ENCODE data around the gene ADO. TPM values are rescaled to one million over a fixed set of nuclear protein-coding genes. Genes with fewer than 3 reads are reported as not detected.

The ADO gene
- total and polyA plus RNA-seq, 2 donors (not counting 1 experiment from before 2014, with no cell fraction given) = 13.2 to 20.6 TPM

DNA sequence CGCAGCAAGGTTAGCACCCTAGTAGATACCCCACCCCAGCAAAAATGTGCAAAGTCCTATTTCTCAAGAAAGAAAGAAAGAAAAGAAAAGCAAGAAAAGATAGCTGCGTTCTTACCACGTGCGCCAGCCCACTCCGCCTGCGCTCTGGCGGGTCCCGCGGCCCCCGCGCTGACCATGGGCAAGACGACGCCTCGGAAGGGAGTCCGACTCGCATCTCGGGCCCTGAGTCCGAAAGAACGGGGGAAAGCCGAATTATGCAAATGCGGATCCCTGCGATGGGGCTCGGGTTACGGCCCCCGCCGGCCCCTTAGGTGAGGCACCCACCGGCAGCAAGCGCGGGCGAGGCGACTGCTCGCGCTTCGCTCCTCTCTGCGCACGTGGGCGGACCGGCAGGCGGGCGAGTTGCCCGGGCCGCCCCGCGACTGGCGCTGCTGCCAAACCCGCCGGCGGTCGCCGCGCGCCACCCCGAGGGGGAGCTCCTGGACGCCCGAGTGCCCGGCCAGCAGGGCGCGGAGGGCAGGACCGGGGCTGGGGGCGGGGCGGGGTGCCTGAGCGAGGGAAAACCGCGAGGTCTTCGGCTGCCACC is 14.0 kb downstream of the ADO start:
- H3K27me3 ChIP-seq (ENCODE audit: control insufficient read depth, insufficient read depth, low read length) = peaks cover 35% of the 10 kb centered on the region

DNA sequence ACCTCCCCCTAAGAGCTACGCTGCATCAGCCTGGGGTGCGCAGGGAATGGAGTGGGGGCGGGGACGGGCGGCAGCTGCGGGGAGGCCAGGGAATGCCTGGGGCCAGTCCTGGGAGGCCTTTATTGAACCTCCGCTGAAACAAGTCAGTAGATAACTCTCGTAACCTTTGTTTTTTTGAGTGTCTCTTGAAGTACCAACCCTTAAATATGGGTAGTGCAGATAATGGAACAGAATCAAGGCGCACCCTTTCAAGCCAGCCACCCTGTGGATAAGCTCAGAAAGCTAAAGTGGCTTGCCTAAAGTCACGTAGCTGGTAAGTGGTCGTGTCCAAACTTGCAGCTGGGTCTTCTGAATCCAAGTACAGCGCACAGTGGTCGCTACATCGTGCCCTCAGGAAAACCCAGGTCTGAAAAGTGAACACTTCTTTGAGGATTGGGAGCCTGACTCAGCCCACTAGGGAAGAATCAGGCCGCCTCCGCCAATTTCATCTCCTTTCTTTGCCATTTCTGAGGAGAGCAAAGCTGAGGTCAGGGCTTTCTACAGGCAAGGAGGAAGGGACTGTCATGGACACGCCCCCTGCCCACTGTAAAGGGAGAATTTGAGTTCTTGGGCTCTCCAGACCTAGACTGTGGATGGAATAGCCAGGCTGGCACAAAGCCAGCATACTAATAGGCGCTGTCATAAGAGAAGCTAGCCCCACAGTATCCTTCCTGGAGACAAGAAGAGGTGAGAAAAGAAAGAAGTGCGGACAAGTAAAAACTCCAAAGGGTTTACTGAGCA is 14.8 kb downstream of the ADO start:
- Histone ChIP-seq H3K79me2 (ENCODE audit: control insufficient read depth, insufficient read depth, low read length) (no peaks in the 10 kb centered on the region), H3K9me3 (ENCODE audit: control insufficient read depth, insufficient read depth, low read depth, low read length) (no peaks in the 10 kb centered on the region), H3K27ac (ENCODE audit: insufficient read depth, low read length) (no peak overlapping the region), H3K4me2 (ENCODE audit: extremely low read depth, insufficient read depth, low read length) (no peak overlapping the region), H3K27me3 (ENCODE audit: control insufficient read depth, insufficient read depth, low read length) (peaks cover 29% of the 10 kb centered on the region), H3K36me3 (ENCODE audit: control insufficient read depth, insufficient read depth, low read length) (no peaks in the 10 kb centered on the region), H3K9ac (ENCODE audit: insufficient read depth, low read length) (no peak overlapping the region), H2AFZ (ENCODE audit: low read length) (no peak overlapping the region), H3K4me3 (replicated peaks in 1 of 4; ENCODE audit: control extremely low read depth in 1 of 4, insufficient read depth in 1 of 4, low read depth in 3 of 4, low read length in 4 of 4) (no peak overlapping the region), H4K20me1 (ENCODE audit: control insufficient read depth, extremely low read depth, insufficient read depth, low read length) (no peaks in the 10 kb centered on the region), H3K4me1 (ENCODE audit: control insufficient read depth, extremely low read depth, insufficient read depth, low read length) (peaks cover 12% of the 10 kb centered on the region)
- peak in 1 of 2 donors; percentile 45 for DNase-seq (ENCODE audit: low read depth in 2 of 2)
- TF ChIP-seq, protein P1, sequence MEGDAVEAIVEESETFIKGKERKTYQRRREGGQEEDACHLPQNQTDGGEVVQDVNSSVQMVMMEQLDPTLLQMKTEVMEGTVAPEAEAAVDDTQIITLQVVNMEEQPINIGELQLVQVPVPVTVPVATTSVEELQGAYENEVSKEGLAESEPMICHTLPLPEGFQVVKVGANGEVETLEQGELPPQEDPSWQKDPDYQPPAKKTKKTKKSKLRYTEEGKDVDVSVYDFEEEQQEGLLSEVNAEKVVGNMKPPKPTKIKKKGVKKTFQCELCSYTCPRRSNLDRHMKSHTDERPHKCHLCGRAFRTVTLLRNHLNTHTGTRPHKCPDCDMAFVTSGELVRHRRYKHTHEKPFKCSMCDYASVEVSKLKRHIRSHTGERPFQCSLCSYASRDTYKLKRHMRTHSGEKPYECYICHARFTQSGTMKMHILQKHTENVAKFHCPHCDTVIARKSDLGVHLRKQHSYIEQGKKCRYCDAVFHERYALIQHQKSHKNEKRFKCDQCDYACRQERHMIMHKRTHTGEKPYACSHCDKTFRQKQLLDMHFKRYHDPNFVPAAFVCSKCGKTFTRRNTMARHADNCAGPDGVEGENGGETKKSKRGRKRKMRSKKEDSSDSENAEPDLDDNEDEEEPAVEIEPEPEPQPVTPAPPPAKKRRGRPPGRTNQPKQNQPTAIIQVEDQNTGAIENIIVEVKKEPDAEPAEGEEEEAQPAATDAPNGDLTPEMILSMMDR (conservative IDR thresholded peaks at IDR 0.05 in 1 of 2, IDR thresholded peaks at IDR 0.05 in 1 of 2; ENCODE audit: low read depth in 1 of 2, low read length in 2 of 2) = no peak
- TF ChIP-seq EZH2 (IDR thresholded peaks at IDR 0.05; ENCODE audit: low read length, missing control alignments) = peak; percentile 39

More for the DNA sequence above, 14.0 kb downstream of the ADO start:
- H3K36me3 ChIP-seq (ENCODE audit: control insufficient read depth, insufficient read depth, low read length) = no peaks in the 10 kb centered on the region
- no peak overlapping the region for H2AFZ ChIP-seq (ENCODE audit: low read length)
- peak overlapping the region; percentile 75 for H3K4me2 ChIP-seq (ENCODE audit: extremely low read depth, insufficient read depth, low read length)
- H3K4me3 ChIP-seq (replicated peaks in 1 of 4; ENCODE audit: control extremely low read depth in 1 of 4, insufficient read depth in 1 of 4, low read depth in 3 of 4, low read length in 4 of 4) = peak overlapping the region; percentile 19 to 74 (median 32)
- H3K9me3 ChIP-seq (ENCODE audit: control insufficient read depth, insufficient read depth, low read depth, low read length) = no peaks in the 10 kb centered on the region
- TF ChIP-seq, protein P1 (conservative IDR thresholded peaks at IDR 0.05 in 1 of 2, IDR thresholded peaks at IDR 0.05 in 1 of 2; ENCODE audit: low read depth in 1 of 2, low read length in 2 of 2) = no peak
- TF ChIP-seq EZH2 (IDR thresholded peaks at IDR 0.05; ENCODE audit: low read length, missing control alignments) = peak; percentile 72
- no peaks in the 10 kb centered on the region for H3K79me2 ChIP-seq (ENCODE audit: control insufficient read depth, insufficient read depth, low read length)
- H3K9ac ChIP-seq (ENCODE audit: insufficient read depth, low read length) = no peak overlapping the region
- DNase-seq (ENCODE audit: low read depth in 2 of 2) = peak in 1 of 2 donors; percentile 38
- no peaks in the 10 kb centered on the region for H4K20me1 ChIP-seq (ENCODE audit: control insufficient read depth, extremely low read depth, insufficient read depth, low read length)
- H3K27ac ChIP-seq (ENCODE audit: insufficient read depth, low read length) = no peak overlapping the region
- H3K4me1 ChIP-seq (ENCODE audit: control insufficient read depth, extremely low read depth, insufficient read depth, low read length) = peaks cover 12% of the 10 kb centered on the region

DNA sequence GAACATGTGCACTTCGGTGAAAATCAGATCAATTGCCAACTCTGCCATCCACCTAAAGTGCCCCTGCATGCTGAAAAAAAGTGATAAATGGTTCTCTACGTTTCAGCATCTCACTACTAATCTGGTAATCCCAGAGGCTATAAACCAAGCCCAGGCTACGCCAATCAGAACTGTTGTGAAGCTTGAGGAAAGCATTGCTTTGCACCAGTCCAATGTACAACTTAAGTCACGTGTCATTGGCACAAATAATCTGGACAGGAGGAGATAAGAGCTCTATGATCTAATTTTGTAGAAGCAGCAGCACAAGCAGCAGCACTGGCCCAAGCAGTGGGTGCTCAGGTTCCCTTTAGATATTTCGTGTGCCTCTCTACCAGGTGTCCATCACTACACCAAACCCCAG is 16.1 kb downstream of the ADO start:
- Histone ChIP-seq H3K79me2 (ENCODE audit: control insufficient read depth, insufficient read depth, low read length) (no peaks in the 10 kb centered on the region), H2AFZ (ENCODE audit: low read length) (no peak overlapping the region), H4K20me1 (ENCODE audit: control insufficient read depth, extremely low read depth, insufficient read depth, low read length) (no peaks in the 10 kb centered on the region), H3K27ac (ENCODE audit: insufficient read depth, low read length) (no peak overlapping the region), H3K9me3 (ENCODE audit: control insufficient read depth, insufficient read depth, low read depth, low read length) (no peaks in the 10 kb centered on the region), H3K36me3 (ENCODE audit: control insufficient read depth, insufficient read depth, low read length) (no peaks in the 10 kb centered on the region), H3K27me3 (ENCODE audit: control insufficient read depth, insufficient read depth, low read length) (peaks cover 18% of the 10 kb centered on the region), H3K4me2 (ENCODE audit: extremely low read depth, insufficient read depth, low read length) (no peak overlapping the region), H3K9ac (ENCODE audit: insufficient read depth, low read length) (no peak overlapping the region), H3K4me3 (replicated peaks in 1 of 4; ENCODE audit: control extremely low read depth in 1 of 4, insufficient read depth in 1 of 4, low read depth in 3 of 4, low read length in 4 of 4) (no peak overlapping the region), H3K4me1 (ENCODE audit: control insufficient read depth, extremely low read depth, insufficient read depth, low read length) (peaks cover 11% of the 10 kb centered on the region)
- no peak for TF ChIP-seq EZH2 (IDR thresholded peaks at IDR 0.05; ENCODE audit: low read length, missing control alignments)
- TF ChIP-seq, protein P1 (conservative IDR thresholded peaks at IDR 0.05 in 1 of 2, IDR thresholded peaks at IDR 0.05 in 1 of 2; ENCODE audit: low read depth in 1 of 2, low read length in 2 of 2) = no peak
- DNase-seq (ENCODE audit: low read depth in 2 of 2) = no peak
